HepG2 (cell line): Measurements from ENCODE around the gene NT5C1B. TPM values are rescaled to one million over a fixed set of nuclear protein-coding genes. Genes with fewer than 3 reads are reported as not detected.

Experiments
- ATAC-seq: fragments of 200-7000 bp; cut with Tn5 transposase; 3 replicates; pipeline ENCODE4 v1.9.1; 2020; ENCODE audit warnings: mild to moderate bottlenecking, moderate library complexity
- BruUV-seq: library from RNA; stranded (reverse); fragments of 400-500 nt; replicated peaks from 2 replicates; lab custom pipeline; 2021; lab: Mats Ljungman, UMichigan
- CTCF ChIA-PET: fragments of 300-600 bp; formaldehyde crosslinking; extraction: SDS; loops from one replicate; lab custom pipeline; 2021; ENCODE audit warnings: low total read pairs, inconsistent platforms, low intra/inter-chr PET ratio; lab: Yijun Ruan, JAX
- POLR2A ChIA-PET: fragments of 350-600 bp; sonication (Branson Sonifier 250); formaldehyde crosslinking; loops from one replicate; lab custom pipeline; 2020; ENCODE audit warnings: antibody characterized with exemption, inconsistent platforms; lab: Yijun Ruan, JAX
- DNase-seq: peaks from one replicate; pipeline ENCODE4 v3.0.0-alpha.2; 2015; ENCODE audit warnings: low spot score
- FAIRE-seq: peaks from 3 replicates; lab custom pipeline; 2011; peaks lifted over from hg19 to GRCh38; lab: Jason Lieb, UNC
- H2AFZ ChIP-seq: one replicate; pipeline ENCODE4 v1.6.1; 2011; ENCODE audit warnings: low read length, inconsistent platforms
- H3K27ac ChIP-seq: fragments of 300-600 bp; 3 replicates; pipeline ENCODE4 v1.8.0; 2011; ENCODE audit warnings: mixed run types, mild to moderate bottlenecking, mixed read lengths, low read length, inconsistent platforms; ENCODE audit not compliant: insufficient read depth; ENCODE audit errors: extremely low read length
- H3K27me3 ChIP-seq, 2 experiments: fragments of 200-600 bp in 1 of 2; 2 replicates in 1 of 2; 3 replicates in 1 of 2; pipeline versions ENCODE4 v1.6.0 to v1.8.0; 2011; ENCODE audit warnings: low read length in 2 of 2, mild to moderate bottlenecking in 2 of 2, moderate library complexity in 2 of 2, inconsistent platforms in 1 of 2; ENCODE audit not compliant: insufficient read depth in 2 of 2, control insufficient read depth in 1 of 2
- H3K36me3 ChIP-seq, 2 experiments: fragments of 200-600 bp in 1 of 2; replicated peaks in 1 of 2; 2 replicates in 1 of 2; 3 replicates in 1 of 2; pipeline versions ENCODE4 v1.5.1 to v1.8.0; 2011; ENCODE audit warnings: low read length in 2 of 2, inconsistent platforms in 1 of 2; ENCODE audit not compliant: insufficient read depth in 2 of 2, control insufficient read depth in 1 of 2
- H3K4me1 ChIP-seq: 2 replicates; pipeline ENCODE4 v1.5.1; 2012; ENCODE audit warnings: low read length, inconsistent platforms; ENCODE audit not compliant: insufficient read depth
- H3K4me2 ChIP-seq: 2 replicates; pipeline ENCODE4 v1.6.0; 2011; ENCODE audit warnings: low read depth, low read length, inconsistent platforms
- H3K4me3 ChIP-seq, 3 experiments: fragments of 200-600 bp in 1 of 3; sonication (generic), shearing (Covaris generic) in 1 of 3; replicated peaks in 1 of 3; 2 replicates each; pipeline ENCODE4 v1.5.1; 2011 to 2016; ENCODE audit warnings: low read length in 3 of 3, inconsistent platforms in 2 of 3, low read depth in 2 of 3, mild to moderate bottlenecking in 2 of 3, control low read depth in 1 of 3, mixed read lengths in 1 of 3; ENCODE audit not compliant: insufficient read depth in 1 of 3
- H3K79me2 ChIP-seq: one replicate; pipeline ENCODE4 v1.6.1; 2011; ENCODE audit warnings: low read length, inconsistent platforms; ENCODE audit not compliant: insufficient read depth
- H3K9ac ChIP-seq: 2 replicates; pipeline ENCODE4 v1.6.0; 2011; ENCODE audit warnings: mild to moderate bottlenecking, low read depth, low read length, inconsistent platforms; ENCODE audit not compliant: insufficient read depth
- H3K9me3 ChIP-seq: 2 replicates; pipeline ENCODE4 v1.5.1; 2012; ENCODE audit warnings: mild to moderate bottlenecking, low read length
- H4K20me1 ChIP-seq: 2 replicates; pipeline ENCODE4 v1.6.0; 2011; ENCODE audit warnings: inconsistent platforms, mild to moderate bottlenecking, low read length, moderate library complexity; ENCODE audit not compliant: insufficient read depth
- KMT2B ChIP-seq: IDR thresholded peaks from 2 replicates; pipeline ENCODE4 v1.6.1; 2016; ENCODE audit warnings: missing genetic modification reagents, missing compliant biosample characterization
- MAFF ChIP-seq: IDR thresholded peaks from 2 replicates; pipeline ENCODE4 v1.6.1; 2011; ENCODE audit warnings: low read depth, low read length, improper control_type of control experiment
- MAFK ChIP-seq, 2 experiments: IDR thresholded peaks in 1 of 2; conservative IDR thresholded peaks in 1 of 2; 2 replicates each; pipeline ENCODE4 v1.6.1; 2011; ENCODE audit warnings: improper control_type of control experiment in 2 of 2, low read length in 2 of 2
- SATB2 ChIP-seq: sonication (generic); formaldehyde crosslinking; IDR thresholded peaks from 2 replicates; pipeline ENCODE4 v1.5.0; 2020; ENCODE audit warnings: missing genetic modification reagents
- YY1 ChIP-seq: IDR thresholded peaks from 2 replicates; pipeline ENCODE4 v1.6.1; 2011; ENCODE audit warnings: low read length, low read depth, moderate library complexity, mild to moderate bottlenecking; ENCODE audit not compliant: insufficient read depth, insufficient replicate concordance
- ZNF260 ChIP-seq: sonication (generic); formaldehyde crosslinking; IDR thresholded peaks from 2 replicates; pipeline ENCODE4 v1.4.0; 2020; ENCODE audit warnings: missing genetic modification reagents, low read depth, mild to moderate bottlenecking, borderline replicate concordance
- WGBS: methylation state at CpG from one replicate; pipeline ENCODE4 v1.1.6; 2017; ENCODE audit warnings: low lambda C conversion rate; 5-methylcytosine and 5-hydroxymethylcytosine counted together
- in situ Hi-C: cut with HindIII; loops from 2 replicates; pipeline ENCODE4 v1.10.0; 2017; ENCODE audit warnings: low pct_unique_long_range_greater_than_20kb; ENCODE audit not compliant: extremely low pct_ligation_motif_present
- intact Hi-C: fragments of 100-400 bp; cut with micrococcal nuclease; formaldehyde crosslinking; loops from one replicate; pipeline ENCODE4 v1.10.0; 2022; ENCODE audit not compliant: unreplicated experiment
- polyA plus RNA-seq, 8 experiments: library from polyadenylated mRNA; depleted of rRNA in 3 of 8; stranded (reverse) in 7 of 8; unstranded in 1 of 8; fragments of >200 nt; fragmentation: Illumina TruSeq in 4 of 8; extraction: Trizol in 4 of 8; gene quantifications; 2 replicates each; pipeline versions ENCODE4 v1.2.1 to v1.2.3, GENCODE V29; 2011 to 2016; ENCODE audit warnings: low read depth in 4 of 8, missing spikeins in 1 of 8, mixed read lengths in 1 of 8; ENCODE audit not compliant: insufficient read depth in 1 of 8
- total RNA-seq, 5 experiments: library from RNA; depleted of rRNA; stranded (reverse); fragments of >200 nt; fragmentation: Illumina TruSeq; extraction: Trizol; gene quantifications; 2 replicates each; pipeline ENCODE4 v1.2.3, GENCODE V29; 2016; ENCODE audit warnings: low read depth in 1 of 5

NT5C1B gene
- total and polyA plus RNA-seq, 2 of the 13 experiments (the other 11 are each of a cell fraction or from before 2014, with no cell fraction given), result not detected

GRCh38 chr2:18557121-18557520 lies 32.2 kb downstream of the NT5C1B start:
- H3K9me3 ChIP-seq, result no peaks in the 10 kb centered on the region
- H2AFZ ChIP-seq, result no peak overlapping the region
- H3K27ac ChIP-seq, result no peak overlapping the region
- H3K79me2 ChIP-seq, result peaks cover 21% of the 10 kb centered on the region
- no peak overlapping the region for H3K4me3 ChIP-seq
- peaks cover 4% of the 10 kb centered on the region; the same call in 1 of the 2 replicates for H4K20me1 ChIP-seq
- no peaks in the 10 kb centered on the region for H3K27me3 ChIP-seq
- H3K4me2 ChIP-seq, result no peak overlapping the region
- POLR2A ChIA-PET, result no interaction called here
- FAIRE-seq, result no peak
- intact Hi-C loops (no loop called here), in situ Hi-C loops (no loop called here)
- DNase-seq, result no peak
- no peak overlapping the region for H3K9ac ChIP-seq
- WGBS, result 94% methylated on average over 2 of the region's 2 CpGs
- CTCF ChIA-PET, result no interaction called here
- H3K4me1 ChIP-seq, result peaks cover 27% of the 10 kb centered on the region
- H3K36me3 ChIP-seq, result peaks cover 3 to 7% of the 10 kb centered on the region in 2 experiments; a peak in 4 of 5 replicates
- ATAC-seq, result no peak
- no TSS peak for BruUV-seq
- no peak for TF ChIP-seq KMT2B (CRISPR knock-in tag)
- no peak for TF ChIP-seq YY1
- no peak for TF ChIP-seq SATB2 (CRISPR knock-in tag)

- H3K4me2 ChIP-seq, result no peak overlapping the region
- no peak overlapping the region for H3K27ac ChIP-seq
- ChIA-PET CTCF (no interaction called here), POLR2A (interaction anchor here (2.3 kb wide), 1 partner anchor 8 kb away, joined by 10 read pairs; the partner anchor contains the start of gene RDH14)
- H3K79me2 ChIP-seq, result no peaks in the 10 kb centered on the region
- no peaks in the 10 kb centered on the region for H3K9me3 ChIP-seq
- intact Hi-C loops (no loop called here), in situ Hi-C loops (no loop called here)
- BruUV-seq, result no TSS peak
- no peak overlapping the region for H3K4me3 ChIP-seq
- DNase-seq (no peak), ATAC-seq (no peak), FAIRE-seq (no peak)
- H3K27me3 ChIP-seq, result no peaks in the 10 kb centered on the region
- no peak overlapping the region for H3K9ac ChIP-seq
- no peaks in the 10 kb centered on the region for H4K20me1 ChIP-seq
- H3K36me3 ChIP-seq, result peaks cover 3 to 7% of the 10 kb centered on the region in 2 experiments; a peak in 3 of 5 replicates
- no peak overlapping the region for H2AFZ ChIP-seq
- TF ChIP-seq MAFK (conservative IDR thresholded peaks at IDR 0.05 in 1 of 2, IDR thresholded peaks at IDR 0.05 in 1 of 2; ENCODE audit: low read length in 2 of 2), result peak; percentile 7 to 20; a peak in 1 of 4 replicates
- TF ChIP-seq ZNF260, result no peak
- peak; percentile 35; the same call in 1 of the 2 replicates for TF ChIP-seq MAFF
- WGBS, result 96% methylated on average over 3 of the region's 3 CpGs
- peaks cover under 1% of the 10 kb centered on the region; the same call in 1 of the 2 replicates for H3K4me1 ChIP-seq
These were observed 36.9 kb downstream of the NT5C1B start for GRCh38 chr2:18552351-18553077.
